AG10803 (cell line): ENCODE measurements around the gene PAQR3.
"Not testable (repeated sequence)": the region's sequence is repeated elsewhere in the genome, so short reads cannot be mapped to it uniquely, and the experiment has no call there.

ENCODE experiments used
- DNase-seq: peaks from one replicate; pipeline ENCODE4 v3.0.0; 2010; ENCODE audit warnings: low read depth
- H3K4me3 ChIP-seq: 2 replicates; pipeline ENCODE4 v1.5.1; 2011; ENCODE audit warnings: mild to moderate bottlenecking, low read length, control low read depth
- CTCF ChIP-seq: conservative IDR thresholded peaks from 2 replicates; pipeline ENCODE4 v1.5.1; 2011; ENCODE audit warnings: mild to moderate bottlenecking, low read length, control low read depth, inconsistent platforms

Gene PAQR3

DNA sequence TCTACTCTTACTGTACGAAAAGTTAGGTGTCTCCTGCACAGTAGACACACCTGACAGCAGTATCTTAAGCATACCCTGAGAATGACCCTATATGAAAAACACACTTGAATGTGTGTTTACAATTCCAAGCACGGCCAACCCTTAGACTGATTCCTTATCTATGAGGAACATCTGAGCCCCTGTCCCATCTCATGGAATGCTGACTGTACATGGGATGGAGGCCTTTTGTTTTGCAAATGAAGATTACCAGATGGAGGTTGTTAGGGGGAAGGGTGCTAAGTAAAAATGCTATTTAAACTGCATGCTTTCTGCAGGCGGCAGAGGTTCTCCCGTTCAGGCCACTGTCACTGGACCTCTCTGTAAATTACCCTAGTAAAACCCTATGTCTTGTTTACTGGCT lies 2.2 kb downstream of the PAQR3 start:
- no peak overlapping the region for H3K4me3 ChIP-seq
- no peak for DNase-seq
- no peak for TF ChIP-seq CTCF

- H3K4me3 ChIP-seq, result no peak overlapping the region
- DNase-seq, result no peak
- no peak for TF ChIP-seq CTCF
Measured at GRCh38 chr4:78930016-78930629, 9.1 kb downstream of the PAQR3 start.

DNA sequence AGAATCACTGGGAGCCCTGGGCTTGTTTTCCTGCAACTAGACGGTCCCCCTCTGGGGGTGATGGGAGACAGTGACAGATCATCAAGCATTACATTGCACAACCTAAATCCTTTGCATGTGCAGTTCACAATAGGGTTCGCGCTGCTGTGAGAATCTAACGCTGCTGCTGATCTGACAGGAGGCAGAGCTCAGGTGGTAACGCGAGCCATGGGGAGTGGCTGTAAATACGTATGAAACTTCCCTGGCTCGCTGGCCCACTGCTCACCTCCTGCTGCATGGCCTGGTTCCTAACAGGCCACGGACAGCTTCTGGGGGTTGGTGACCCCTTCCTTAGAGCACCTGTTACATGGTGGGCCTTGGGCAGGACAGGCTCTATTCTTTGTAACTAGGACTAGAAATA lies 10.4 kb downstream of the PAQR3 start:
- TF ChIP-seq CTCF, result no peak
- H3K4me3 ChIP-seq, result no peak overlapping the region
- no peak for DNase-seq

GRCh38 chr4:78926826-78927225 lies 12.4 kb downstream of the PAQR3 start:
- no peak for DNase-seq
- no peak overlapping the region for H3K4me3 ChIP-seq
- TF ChIP-seq CTCF, result no peak

DNA sequence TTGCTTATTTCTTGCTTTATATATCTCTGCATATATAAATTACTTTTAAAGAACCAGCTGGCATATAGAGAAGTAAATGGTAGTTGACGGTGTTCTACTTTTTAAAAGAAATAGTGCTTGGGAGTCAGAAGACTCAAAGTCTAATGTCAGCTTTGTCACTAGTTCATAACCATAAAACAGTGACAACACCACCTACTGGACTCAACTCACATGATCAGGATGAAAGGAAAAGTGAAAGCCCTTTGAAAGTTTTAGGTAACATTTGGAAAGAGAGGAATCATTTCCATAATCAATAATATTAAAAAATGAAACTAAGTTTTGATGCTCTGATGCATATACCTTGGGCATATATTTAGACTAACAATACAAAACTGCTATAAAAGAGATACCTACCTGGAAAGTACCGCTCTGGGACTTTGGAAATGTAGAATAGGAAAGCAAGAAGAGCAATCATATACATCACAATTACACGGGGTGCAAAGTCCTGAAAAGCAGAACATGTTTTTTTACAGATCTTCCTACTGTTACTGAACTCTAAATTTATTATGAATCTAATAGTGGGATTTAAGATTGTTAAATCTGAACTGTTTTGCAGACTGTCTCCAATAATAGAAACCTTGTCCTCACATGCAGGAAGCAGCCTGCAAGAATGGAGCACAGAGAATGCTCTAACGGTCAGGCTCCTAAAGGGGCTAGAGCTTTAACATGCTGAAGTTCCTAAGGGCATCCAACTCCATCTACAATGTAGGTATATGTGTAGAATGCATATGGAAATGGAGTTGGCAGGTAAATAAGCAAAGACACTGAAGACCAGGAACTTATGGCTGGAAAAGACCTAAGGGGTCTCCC lies 15.6 kb downstream of the PAQR3 start:
- H3K4me3 ChIP-seq, result no peak overlapping the region
- DNase-seq, result no peak
- peak; percentile 11; the same call in 1 of the 2 replicates for TF ChIP-seq CTCF

DNA sequence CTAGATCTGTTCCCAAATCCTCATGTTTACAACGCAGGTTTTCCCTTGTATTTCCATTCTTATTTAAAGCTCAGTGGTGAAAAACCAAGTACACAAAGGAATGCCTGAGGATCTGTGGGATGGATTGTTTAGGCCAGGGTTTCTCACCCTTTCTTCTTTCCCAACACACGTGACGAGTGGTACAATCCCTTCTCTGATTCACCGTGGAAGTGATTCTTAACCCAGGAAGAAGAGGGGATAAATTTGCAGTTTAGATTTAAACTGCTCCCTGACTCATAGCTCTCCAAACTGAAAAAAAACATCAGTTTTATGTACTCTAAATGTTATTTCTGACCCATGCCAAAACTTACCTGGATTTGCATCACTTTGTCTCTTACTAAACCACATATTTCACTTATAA lies 17.0 kb downstream of the PAQR3 start:
- peak; percentile 60 for DNase-seq
- no peak overlapping the region for H3K4me3 ChIP-seq
- TF ChIP-seq CTCF, result no peak

GRCh38 chr4:78910612-78911011 lies 28.6 kb downstream of the PAQR3 start:
- no peak for DNase-seq
- no peak overlapping the region for H3K4me3 ChIP-seq
- TF ChIP-seq CTCF, result no peak

DNA sequence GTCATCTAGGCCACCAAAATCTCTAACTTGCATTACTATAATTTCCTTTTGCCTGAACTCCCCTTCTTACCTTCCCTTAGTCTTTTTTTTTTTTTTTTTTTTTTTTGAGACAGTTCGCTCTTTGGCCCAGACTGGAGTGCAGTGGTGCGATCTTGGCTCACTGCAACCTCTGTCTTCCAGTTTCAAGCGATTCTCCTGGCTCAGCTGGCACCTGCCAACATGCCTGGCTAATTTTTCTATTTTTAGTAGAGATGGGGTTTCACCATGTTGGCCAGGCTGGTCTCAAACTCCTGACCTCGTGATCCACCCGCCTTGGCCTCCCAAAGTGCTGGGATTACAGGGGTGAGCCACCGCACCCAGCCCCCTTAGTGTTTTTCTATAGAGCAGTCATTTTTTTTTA lies 30.3 kb downstream of the PAQR3 start:
- DNase-seq, H3K4me3 ChIP-seq: not testable (repeated sequence)
